HUES6 (cell line): ENCODE data around the gene SLC16A3.
"Not testable (repeated sequence)": the region's sequence is repeated elsewhere in the genome, so short reads cannot be mapped to it uniquely, and the experiment has no call there.

Experiments used
- H3K27ac ChIP-seq: 2 replicates; pipeline ENCODE4 v1.7.0; 2013; ENCODE audit warnings: low read depth, mild to moderate bottlenecking, low read length, inconsistent platforms
- H3K27me3 ChIP-seq: 2 replicates; pipeline ENCODE4 v1.6.1; 2013; ENCODE audit warnings: low read length; ENCODE audit not compliant: control insufficient read depth, insufficient read depth
- H3K36me3 ChIP-seq: 2 replicates; pipeline ENCODE4 v1.6.1; 2013; ENCODE audit warnings: low read length; ENCODE audit not compliant: control insufficient read depth, insufficient read depth
- H3K4me1 ChIP-seq: 2 replicates; pipeline ENCODE4 v1.6.1; 2013; ENCODE audit warnings: low read length; ENCODE audit not compliant: control insufficient read depth, insufficient read depth
- H3K4me3 ChIP-seq: 2 replicates; pipeline ENCODE4 v1.5.1; 2013; ENCODE audit warnings: low read depth, low read length
- H3K9ac ChIP-seq: one replicate; pipeline ENCODE4 v1.6.1; 2013; ENCODE audit warnings: mild to moderate bottlenecking, low read length
- H3K9me3 ChIP-seq: 2 replicates; pipeline ENCODE4 v1.6.1; 2013; ENCODE audit warnings: low read depth, low read length; ENCODE audit not compliant: control insufficient read depth, insufficient read depth

SLC16A3 gene

DNA sequence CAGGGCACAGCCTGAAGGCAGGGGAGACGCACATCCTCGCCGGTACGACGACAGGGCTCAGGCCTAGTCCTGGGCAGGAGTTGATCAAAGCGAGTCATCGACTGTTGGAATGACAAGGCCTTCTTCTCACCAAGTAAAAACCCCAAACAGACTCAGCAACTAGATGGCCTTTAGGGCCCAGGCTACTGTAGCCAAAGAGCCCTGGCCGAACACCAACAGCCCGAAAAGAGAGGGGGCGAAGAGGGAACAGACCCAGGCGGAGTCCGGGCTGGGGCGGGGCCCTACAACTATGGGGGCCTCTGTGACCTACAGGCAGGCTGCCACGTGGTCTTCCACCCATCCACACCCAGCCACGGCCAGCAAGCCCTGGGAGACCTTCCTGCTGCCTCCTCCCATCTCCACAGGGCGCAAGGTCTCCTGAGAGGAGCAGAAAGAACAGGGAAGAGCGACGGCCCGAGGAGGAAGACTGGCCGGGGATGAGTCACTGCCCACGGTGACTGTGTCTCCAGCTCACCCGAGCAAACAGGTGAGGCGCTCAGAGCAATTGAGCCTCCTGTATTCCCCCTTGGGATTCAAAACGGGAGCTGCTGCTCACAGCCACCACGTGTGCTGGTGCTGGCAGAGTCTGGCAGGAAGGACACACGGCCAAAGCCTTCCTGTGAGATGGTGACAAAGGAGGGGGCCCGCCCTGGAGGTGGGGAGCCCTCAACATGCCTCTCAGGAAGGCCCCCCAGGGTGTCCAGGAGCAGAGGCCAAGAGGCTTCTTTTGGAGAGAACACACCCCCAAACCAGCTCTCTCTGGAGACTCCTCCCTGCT lies 17.7 kb downstream of the SLC16A3 start:
- Histone ChIP-seq H3K27me3 (no peaks in the 10 kb centered on the region), H3K4me1 (no peaks in the 10 kb centered on the region; the same call in 1 of the 2 replicates), H3K9me3 (no peaks in the 10 kb centered on the region), H3K36me3 (peaks cover 98% of the 10 kb centered on the region), H3K4me3 (no peak overlapping the region), H3K27ac (no peak overlapping the region; the same call in 1 of the 2 replicates), H3K9ac (no peak overlapping the region)

GRCh38 chr17:82247182-82247823 lies 18.5 kb downstream of the SLC16A3 start:
- Histone ChIP-seq H3K27ac (no peak overlapping the region; the same call in 1 of the 2 replicates), H3K9me3 (no peaks in the 10 kb centered on the region), H3K36me3 (peaks cover 100% of the 10 kb centered on the region), H3K27me3 (no peaks in the 10 kb centered on the region), H3K9ac (no peak overlapping the region), H3K4me3 (no peak overlapping the region), H3K4me1 (no peaks in the 10 kb centered on the region; the same call in 1 of the 2 replicates)

- H3K27ac ChIP-seq, result no peak overlapping the region
- no peak overlapping the region for H3K9ac ChIP-seq
- no peaks in the 10 kb centered on the region for H3K27me3 ChIP-seq
- no peaks in the 10 kb centered on the region for H3K9me3 ChIP-seq
- H3K4me3 ChIP-seq, result no peak overlapping the region
- H3K4me1 ChIP-seq, result no peaks in the 10 kb centered on the region
- peaks cover 100% of the 10 kb centered on the region for H3K36me3 ChIP-seq
These were observed 19.2 kb downstream of the SLC16A3 start for GRCh38 chr17:82247856-82248671.

DNA sequence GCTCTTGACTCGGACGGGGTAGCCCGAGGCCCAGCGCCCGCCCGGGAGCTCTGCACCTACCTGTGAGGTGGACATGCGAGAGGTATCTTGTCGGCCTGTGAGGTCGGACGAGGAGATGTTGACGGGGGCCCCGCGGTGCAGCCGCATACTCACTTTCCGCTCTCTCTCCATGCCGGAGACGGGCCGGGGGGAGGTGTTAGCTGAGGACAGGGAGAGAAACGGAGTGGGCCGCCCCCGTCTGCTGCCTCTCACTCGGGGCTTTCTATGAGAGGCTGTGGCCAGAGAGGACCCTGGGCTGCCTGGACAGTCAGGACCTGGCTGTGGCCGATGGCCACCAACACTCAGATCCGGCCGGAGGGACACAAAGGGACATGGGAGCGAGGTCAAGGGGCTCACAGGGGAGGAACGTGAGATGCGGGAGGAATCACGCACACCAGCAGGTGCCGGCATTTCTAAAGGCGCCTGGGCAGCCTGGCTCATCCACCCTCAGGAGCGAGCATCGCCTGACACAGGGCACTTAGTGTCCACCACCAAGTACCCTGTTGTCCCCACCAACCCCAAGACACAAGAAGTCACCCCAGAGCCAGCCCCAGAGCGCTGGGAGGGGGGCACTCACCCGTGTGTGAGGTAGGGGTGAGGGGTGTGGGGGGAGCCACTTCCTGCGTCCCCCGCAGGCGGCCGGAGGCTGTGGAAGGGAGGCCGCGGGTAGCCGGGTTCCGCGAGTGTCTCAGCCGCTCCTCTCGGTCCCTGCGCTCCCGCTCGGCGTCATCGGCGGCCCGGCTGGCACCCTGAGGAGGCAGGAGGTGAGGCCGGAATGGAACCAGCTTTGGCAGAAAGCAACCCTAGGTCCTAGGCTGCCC lies 20.2 kb downstream of the SLC16A3 start:
- Histone ChIP-seq H3K27me3 (no peaks in the 10 kb centered on the region), H3K4me1 (no peaks in the 10 kb centered on the region), H3K27ac (no peak overlapping the region), H3K36me3 (peaks cover 96% of the 10 kb centered on the region), H3K9me3 (no peaks in the 10 kb centered on the region), H3K4me3 (no peak overlapping the region), H3K9ac (no peak overlapping the region)

- Histone ChIP-seq H3K27ac (no peak overlapping the region), H3K9me3 (no peaks in the 10 kb centered on the region), H3K4me1 (no peaks in the 10 kb centered on the region), H3K9ac (no peak overlapping the region), H3K36me3 (peaks cover 86% of the 10 kb centered on the region), H3K27me3 (no peaks in the 10 kb centered on the region), H3K4me3 (no peak overlapping the region)
These were observed 21.2 kb downstream of the SLC16A3 start for GRCh38 chr17:82249896-82250581.

GRCh38 chr17:82250868-82251500 lies 22.1 kb downstream of the SLC16A3 start:
- Histone ChIP-seq H3K4me3 (no peak overlapping the region), H3K9me3 (no peaks in the 10 kb centered on the region), H3K27ac (no peak overlapping the region), H3K4me1 (no peaks in the 10 kb centered on the region), H3K27me3 (no peaks in the 10 kb centered on the region), H3K9ac (no peak overlapping the region), H3K36me3 (peaks cover 86% of the 10 kb centered on the region)

- H3K4me3 ChIP-seq, result no peak overlapping the region
- peaks cover 86% of the 10 kb centered on the region for H3K36me3 ChIP-seq
- no peak overlapping the region for H3K27ac ChIP-seq
- H3K9me3 ChIP-seq, result no peaks in the 10 kb centered on the region
- no peaks in the 10 kb centered on the region for H3K4me1 ChIP-seq
- H3K9ac ChIP-seq, result no peak overlapping the region
- H3K27me3 ChIP-seq, result no peaks in the 10 kb centered on the region
These were observed 23.8 kb downstream of the SLC16A3 start for GRCh38 chr17:82252511-82253178.

DNA sequence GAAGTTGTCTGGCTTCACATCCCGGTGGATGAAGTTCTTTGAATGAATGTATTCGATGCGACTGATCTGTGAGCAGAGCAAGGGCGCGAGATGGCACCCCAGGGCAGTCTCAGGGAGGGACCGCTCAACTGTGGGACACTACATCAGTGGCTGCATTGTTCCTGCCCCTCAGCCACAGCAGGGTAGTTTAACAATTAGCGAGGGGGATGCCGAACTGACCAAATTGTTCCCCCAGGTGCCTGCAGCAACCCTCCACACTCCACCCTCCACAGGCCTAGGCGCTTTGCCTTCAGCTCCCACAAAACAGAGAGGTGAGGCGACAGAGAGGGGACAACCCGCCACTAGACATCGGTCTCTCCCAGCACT lies 24.3 kb downstream of the SLC16A3 start:
- no peak overlapping the region for H3K9ac ChIP-seq
- no peaks in the 10 kb centered on the region for H3K27me3 ChIP-seq
- H3K36me3 ChIP-seq, result peaks cover 83% of the 10 kb centered on the region
- H3K4me1 ChIP-seq, result no peaks in the 10 kb centered on the region
- H3K27ac ChIP-seq, result no peak overlapping the region
- H3K9me3 ChIP-seq, result no peaks in the 10 kb centered on the region
- no peak overlapping the region for H3K4me3 ChIP-seq

DNA sequence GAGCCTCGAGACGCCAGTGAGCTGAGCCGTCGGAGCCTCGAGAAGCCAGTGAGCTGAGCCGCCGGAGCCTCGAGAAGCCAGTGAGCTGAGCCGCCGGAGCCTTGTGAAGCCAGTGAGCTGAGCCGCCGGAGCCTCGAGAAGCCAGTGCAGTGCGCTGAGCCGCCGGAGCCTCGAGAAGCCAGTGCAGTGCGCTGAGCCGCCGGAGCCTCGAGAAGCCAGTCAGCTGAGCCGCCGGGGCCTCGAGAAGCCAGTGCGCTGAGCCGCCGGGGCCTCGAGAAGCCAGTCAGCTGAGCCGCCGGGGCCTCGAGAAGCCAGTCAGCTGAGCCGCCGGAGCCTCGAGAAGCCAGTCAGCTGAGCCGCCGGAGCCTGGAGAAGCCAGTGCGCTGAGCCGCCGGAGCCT lies 25.3 kb downstream of the SLC16A3 start:
- not testable (repeated sequence) for H3K9me3 ChIP-seq, H3K27me3 ChIP-seq, H3K4me1 ChIP-seq, H3K9ac ChIP-seq, H3K27ac ChIP-seq, H3K4me3 ChIP-seq
- peaks cover 83% of the 10 kb centered on the region for H3K36me3 ChIP-seq
